Measurements from ENCODE around the gene GLT1D1.

Gene GLT1D1

DNA sequence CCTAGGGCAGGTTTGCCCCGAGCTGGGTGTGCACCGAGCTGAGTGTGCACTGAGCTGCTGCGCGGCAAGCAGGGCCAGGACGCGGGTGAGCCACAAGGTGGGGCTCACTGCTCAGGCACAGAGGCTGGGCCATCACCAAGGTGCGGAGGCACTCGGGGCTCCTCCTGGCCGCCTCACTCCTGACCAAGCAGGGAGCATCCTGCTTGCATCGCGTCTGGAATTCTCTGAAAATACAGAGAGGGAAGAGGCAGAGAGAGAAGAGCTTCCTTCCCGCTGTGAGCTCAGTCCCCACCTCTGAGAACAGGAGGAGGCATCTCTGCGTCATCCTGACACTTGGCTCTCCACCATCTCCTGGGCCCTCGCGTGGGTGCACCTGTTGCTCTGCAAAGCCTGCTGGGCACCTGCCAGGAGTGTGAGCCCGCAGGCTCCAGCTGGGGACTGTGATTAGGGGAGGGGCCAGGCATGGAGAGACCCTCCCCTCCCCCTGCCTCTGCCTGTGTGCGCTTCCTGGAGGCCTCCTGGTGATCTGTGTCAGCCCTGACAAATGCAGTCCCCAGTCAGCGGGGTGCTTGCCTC, 116.3 kb downstream of the GLT1D1 start:
- peak; percentile 35 for DNase-seq

DNA sequence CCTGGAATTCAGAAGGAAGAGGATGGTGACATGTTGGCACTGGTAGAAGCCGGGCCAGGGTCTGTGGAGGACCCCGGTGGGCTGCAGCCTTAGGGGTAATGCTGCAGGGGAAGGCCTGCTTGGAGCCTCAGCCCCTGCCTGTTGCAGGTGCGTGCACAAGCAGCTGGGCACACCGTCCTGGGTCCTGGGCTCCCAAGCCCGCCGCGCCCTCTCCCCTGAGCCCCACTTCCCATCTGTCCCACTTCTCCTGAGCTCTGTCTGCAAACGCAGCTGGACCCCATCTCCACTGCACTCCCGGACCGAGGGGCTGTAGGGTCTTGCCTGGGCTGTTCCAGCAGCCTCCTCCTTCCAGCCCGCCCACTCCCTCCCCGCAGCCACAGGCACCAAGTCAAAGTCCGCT, 116.8 kb downstream of the GLT1D1 start:
- DNase-seq, result no peak

DNA sequence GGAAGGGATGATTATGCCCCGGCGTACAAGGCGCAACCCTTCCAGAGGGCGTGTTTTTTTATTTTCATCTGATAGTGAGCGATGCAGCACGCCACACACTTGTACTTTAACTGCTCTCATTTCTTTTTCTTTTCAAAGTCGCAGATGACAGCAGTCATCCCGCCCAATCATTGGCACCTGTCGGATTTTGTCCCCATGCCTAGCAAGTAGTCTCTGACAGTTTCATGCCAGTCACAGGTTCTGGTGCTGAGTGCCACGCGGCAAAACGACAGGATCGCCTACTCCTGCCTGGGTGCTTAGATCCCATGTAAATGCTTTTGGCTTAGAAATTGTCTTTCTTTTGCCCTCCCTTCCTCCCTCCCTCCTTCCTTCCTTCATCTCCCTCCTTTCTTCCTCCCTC, 117.7 kb downstream of the GLT1D1 start:
- no peak for DNase-seq

DNA sequence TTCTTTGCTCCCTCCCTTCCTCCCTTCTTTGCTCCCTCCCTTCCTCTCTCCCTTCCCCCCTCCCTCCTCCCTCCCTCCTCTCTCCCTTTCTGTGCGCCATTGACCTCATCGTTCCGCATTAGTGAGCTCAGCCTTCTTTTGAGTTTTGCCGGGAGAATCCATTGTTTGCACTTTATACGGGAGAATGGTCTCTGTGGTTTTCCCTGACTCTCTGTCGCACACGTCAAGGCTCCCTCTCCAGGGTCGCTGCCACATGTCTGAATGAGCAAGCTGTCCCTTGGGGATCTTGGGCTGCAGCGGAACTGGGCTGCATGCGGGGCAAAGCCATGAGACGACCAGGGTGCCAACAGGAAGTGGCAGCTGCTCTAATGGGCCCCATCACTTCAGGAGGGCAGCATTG, 118.5 kb downstream of the GLT1D1 start:
- no peak for DNase-seq

DNA sequence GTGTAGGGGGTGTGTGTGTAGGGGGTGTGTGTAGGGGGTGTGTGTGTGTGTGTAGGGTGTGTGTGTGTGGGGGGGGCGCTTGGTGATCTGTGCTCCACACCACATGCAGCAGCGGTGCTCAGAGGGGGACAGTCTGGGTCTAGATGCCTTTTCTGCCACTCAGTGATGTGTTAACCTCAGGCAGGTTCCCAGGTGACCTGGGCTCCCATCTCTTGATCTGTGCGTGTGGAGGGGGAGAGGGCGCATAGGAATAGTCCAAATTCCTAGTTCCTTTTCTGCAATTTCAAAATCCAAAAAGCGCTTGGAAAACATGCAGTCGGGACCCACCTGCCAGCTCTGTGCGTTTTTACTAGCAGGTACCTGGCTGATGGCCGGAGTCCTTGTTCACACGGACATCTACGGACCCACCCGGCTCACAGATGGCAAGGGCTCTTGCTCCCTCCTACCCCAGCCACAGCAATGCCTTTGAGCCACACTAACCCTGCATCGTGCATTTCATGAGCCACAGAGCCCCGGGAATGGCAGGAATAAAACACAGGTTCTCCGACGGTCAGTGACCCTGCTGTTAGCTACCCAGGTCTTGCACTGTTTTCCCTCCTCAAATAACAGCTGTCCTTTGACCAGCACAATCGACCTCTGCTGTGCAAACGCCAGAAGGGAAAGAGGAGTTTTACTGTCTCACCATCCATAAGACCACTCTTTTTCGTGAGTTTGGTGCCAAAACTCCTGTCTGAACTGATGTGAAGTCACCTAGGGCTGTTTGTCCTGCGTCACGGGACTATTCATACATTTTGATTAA, 120.8 kb downstream of the GLT1D1 start:
- DNase-seq, result no peak

DNA sequence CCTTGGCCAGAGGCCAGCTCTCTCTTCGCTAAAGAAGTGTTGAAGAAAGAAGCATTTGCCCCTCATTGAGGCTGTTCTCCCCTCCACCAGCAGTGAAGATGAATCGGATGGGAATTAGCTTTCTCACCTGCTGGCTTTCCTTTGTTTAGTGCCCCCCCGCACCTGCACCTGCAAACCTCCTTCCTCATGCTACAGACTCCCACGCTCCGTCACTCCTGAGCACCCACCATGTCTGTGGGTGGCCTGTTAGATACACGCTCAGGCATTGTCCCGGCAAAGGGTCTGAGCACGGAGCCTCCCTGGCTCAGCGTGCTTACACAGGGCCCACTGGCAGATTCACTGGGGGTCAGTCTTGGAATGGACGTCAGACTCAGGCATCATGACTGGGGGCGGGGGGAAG, 121.6 kb downstream of the GLT1D1 start:
- no peak for DNase-seq

DNA sequence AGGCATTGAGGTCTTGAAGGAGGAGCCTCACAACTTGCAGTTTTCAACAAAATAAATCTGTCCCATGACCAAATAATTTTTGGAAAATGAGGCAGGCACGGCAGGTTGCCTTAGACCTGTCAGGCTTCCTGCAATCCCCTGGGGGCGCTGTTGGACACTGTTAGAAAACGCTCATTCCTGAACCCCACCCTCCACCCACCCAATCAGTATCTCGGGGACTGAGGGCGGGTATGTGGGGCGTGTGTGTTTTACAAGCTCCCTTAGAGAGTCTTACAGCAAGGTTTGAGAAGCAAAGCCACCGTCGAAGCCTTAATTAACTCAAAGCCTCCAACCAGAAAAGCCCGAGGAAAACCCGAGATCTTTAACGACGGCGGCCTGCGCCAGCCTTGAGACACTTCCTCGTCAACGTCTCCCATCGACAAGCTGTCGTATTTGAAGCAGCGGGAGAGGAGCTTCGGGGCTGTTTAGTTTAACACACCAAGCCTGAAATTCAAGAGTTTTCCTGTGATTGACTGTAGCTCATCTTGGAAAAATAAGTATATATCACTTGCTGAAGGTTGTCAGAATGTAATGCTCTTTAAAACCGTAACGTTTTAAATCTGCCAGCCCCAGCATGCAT, 123.0 kb downstream of the GLT1D1 start:
- DNase-seq, result peak; percentile 56

DNA sequence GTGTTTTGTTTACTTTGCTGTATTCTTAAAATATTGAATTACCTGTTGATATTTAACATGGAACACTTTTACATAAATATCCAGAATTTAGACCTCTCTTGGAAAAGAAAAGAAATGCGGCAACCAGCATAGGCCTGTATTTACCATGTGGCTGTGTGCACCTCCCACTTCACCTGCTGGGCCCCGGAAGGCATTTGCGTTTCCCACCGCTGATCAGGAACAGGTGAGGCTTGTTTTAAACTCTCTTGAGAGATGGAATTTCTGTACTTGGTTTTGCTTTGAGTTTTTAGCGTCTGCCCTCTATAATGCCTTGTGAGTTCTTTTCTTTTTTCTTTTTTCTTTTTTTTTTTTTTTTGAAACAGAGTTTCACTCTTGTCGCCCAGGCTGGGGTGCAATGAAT, 124.2 kb downstream of the GLT1D1 start:
- no peak for DNase-seq

DNA sequence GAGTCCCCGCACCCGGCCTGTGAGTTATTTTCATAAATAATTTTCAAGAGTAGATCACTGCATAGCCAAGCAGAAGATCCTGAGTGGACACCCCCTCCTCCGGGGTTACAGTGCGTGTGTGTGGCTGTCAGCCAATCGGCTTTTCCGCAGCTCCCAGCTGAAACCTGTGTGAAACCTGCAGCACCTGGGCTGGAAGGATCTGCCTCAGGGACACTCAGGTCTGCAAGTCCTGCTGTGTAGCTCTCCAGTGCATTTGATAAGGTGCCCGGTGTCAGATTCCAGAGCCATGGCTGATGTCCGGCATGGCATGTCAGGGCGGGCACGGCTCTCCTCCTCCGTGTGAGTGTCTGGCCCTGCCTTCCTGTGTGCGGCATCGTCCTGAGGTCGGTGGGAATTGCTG, 124.8 kb downstream of the GLT1D1 start:
- DNase-seq, result no peak

DNA sequence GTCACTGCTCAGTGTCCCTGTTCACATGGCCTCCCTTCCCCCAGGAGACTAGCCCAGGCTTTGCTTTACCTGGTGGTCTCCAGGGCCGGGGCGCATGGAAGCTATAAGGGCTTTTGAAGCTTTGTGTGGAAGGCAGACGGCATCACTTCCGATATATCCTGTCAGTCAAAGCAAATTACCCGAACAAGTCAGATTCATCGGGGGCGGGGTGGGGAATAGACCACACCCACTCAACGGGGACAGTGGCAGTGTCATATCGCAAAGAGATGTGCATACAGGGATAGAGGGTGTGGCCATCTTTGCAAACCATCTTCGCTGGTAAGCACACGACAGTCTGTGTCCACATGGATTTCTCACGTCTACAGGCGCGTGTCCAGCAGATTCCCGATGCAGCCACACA, 127.3 kb downstream of the GLT1D1 start:
- DNase-seq, result no peak

DNA sequence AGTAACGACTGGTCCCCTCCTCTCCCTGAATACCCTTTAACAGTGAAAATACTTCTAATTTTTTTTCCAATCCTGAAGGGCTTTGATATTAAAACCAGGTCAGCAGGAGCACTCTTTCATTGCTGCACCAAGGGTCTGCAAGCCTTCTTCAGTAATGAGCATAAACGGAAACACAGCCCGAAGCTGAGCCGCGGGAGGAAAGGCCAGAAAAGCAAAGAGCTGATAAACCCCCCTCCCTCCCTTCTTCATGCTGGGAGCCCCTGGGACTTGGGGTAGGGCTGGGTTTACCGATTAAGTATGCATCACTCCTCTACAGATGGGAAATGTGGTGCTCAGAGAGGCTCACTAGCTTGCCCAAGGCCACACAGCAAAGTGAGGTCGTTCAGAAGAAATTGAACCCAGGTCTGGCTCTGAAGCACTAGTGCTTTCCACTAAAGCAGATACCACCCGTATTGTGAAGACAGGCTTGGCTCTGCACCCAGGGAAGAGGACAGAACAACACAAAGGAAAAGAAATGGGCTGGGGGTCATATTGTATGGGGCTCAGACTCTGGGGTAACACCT, 128.8 kb downstream of the GLT1D1 start:
- no peak for DNase-seq

DNA sequence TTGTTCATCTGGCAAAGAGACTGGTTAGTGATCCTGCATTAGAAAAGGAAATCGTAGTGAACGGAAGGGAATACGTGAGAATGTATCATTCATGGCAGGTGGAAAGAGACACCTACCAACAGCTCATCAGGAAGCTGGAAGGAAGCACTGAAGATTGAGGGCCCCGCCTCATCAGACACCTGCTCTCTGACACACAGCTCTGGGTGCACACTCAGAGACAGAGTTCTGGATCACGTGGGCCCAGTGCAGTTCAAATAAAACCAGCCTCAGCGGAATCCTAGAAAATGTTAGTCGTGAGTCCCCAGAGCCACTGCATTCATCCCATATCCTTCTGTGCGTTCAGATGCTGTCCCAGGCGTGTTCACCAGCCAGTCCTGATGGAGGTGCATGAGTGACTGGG, 129.7 kb downstream of the GLT1D1 start:
- no peak for DNase-seq

DNA sequence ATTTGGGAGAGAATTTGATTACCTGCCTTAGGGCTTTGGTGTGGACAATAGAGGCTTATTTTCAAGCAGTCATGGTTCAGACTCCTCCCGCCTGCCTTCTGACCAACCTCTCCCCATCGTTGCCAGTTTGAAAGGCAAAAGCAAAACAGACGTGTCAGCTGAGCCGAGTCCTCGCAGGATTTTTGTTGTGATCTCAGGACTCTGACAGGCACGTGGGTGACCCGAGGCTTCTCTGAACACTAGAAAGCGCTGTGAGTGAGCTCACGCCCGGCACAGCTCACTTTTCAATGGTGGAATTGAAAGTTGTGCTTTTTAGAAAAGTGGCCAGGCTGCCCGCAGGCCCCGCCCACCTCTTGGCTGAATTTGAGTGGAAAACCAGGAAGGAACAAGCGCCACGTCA, 130.1 kb downstream of the GLT1D1 start:
- no peak for DNase-seq

DNA sequence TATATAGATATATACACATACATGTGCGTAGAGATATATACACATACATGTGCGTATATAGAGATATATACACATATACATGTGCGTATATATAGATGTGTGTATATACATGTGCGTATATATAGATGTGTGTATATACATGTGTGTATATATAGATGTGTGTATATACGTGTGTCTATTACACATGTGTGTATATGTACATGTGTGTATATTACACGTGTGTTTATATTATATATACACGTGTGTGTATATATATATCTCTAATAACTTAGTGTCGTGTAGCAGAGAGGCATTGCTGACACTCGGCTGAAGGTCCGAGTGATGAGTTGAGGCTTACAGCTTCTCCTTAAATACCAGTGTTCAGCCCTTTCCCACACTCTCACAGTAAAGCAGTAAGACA, 133.7 kb downstream of the GLT1D1 start:
- DNase-seq, result no peak

DNA sequence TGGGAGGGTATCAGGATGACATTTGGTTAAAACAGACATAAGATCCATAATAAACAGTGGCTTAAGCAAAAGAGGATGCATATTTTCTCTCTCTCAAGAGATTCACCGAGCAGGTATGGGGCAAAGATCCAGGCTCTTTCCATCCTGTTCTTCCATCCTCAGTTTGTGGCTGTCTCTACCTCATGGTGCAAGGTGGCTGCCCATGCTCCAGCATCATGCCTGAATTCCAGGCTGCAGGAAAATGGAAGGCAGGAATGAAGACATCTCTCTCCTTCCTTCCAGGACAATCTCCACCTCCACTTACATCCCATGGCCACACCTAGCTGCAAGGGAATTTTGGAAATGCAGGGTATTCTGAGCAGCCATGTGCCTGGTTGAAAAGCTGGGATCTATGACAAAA, 136.0 kb downstream of the GLT1D1 start:
- no peak for DNase-seq

DNA sequence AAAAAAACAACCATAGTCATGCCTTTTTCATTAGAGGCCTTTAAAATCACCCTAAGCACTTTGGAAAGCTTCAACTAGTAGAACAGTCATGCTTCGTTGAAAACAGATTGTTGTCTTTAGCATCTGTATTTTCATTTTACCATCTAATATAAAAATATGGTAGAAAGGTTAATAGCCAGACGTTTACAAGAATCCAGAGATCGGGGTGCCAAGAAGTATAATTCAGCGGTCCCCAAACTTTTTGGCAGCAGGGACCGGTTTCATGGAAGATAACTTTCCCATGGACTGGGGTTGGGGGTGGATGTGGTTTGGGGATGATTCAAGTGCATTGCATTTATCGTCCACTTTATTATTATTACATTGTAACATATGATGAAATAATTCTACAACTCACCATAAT, 138.4 kb downstream of the GLT1D1 start:
- DNase-seq, result no peak

DNA sequence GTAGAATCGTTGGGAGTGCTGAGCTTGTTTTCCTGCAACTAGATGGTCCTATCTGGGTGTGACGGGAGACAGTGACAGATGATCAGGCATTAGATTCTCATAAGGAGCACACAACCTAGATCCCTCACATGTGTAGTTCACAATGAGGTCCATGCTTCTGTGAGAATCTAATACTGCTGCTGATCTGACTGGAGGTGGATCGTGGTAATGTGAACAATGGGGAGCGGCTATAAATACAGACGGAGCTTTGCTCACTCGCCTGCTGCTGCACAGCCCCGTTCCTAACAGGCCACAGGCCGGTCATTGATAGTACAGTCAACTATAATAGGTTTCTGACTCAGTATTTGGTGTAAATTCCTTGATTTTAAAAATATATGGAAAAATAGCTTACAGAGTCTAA, 138.8 kb downstream of the GLT1D1 start:
- no peak for DNase-seq

DNA sequence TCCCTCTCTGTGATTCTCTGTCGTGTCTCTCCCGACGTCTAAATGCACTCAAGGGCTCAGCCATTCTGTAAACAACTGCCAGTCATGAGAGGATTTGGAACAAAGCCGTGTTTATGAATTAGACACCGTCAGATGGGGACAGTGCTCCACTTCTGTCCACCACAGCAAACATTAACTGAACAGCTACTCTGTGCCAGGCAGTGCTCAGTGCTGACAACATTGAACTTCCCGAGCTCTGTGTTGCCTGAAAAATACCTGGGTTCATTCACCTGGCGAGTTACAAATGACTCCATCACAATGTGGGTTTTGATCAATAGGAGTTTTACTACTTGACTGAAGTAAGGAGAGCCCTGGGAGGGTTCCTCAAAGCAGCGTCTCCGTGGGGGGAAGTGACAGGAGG, 139.3 kb downstream of the GLT1D1 start:
- DNase-seq, result no peak

DNA sequence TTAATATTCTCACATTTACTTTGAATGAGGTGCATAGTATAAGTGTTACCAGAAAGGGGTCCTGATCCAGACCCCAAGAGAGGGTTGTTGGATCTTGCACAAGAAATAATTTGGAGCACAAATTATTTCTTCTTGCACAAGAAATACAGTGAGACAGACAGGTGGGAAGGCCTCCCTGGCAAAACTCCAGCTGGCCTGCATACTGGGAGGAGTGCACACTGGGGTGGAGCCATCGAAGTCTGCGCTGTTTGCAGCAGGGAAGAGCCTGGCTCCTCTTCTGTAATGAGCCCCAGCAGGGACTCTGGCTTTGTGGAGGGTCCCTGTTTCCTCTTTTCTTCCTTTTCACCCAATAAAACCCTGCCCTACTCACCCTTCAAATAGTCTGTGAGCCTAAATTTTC, 141.6 kb downstream of the GLT1D1 start:
- no peak for DNase-seq

DNA sequence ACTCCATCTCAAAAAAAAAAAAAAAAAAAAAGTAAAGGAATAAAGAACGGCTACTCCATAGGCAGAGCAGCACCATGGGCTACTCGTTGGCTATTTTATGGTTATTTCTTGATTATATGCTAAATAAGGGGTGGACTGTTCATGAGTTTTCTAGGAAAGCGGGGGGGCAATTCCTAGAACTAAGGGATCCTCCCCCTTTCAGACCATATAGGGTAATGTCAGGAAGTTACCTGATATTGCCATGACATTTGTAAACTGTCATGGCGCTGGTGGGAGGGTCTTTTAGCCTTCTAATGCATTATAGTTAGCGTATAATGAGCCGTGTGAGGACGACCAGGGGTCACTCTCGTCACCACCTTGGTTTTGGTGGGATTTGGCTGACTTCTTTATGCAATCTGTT, 142.3 kb downstream of the GLT1D1 start:
- DNase-seq, result no peak

DNA sequence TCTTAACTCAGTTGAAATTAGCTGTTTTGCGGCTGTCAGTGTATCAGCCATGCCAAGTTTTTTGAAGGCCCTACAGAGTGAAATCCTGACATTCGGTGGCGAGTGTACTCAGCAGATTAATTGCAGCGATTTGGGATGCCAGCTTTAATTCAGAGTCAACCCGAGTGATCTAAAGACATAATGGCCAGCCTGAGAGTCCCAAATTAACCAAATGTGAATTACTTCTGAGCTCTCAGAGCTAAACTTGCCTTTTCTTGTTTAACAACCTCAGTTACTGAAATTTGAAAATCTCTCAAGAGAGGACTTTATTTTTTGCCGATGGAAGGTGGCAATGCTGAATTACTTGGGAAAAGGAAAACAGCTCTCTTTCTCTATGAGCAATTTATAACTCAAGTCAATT, 148.5 kb downstream of the GLT1D1 start:
- DNase-seq, result no peak

DNA sequence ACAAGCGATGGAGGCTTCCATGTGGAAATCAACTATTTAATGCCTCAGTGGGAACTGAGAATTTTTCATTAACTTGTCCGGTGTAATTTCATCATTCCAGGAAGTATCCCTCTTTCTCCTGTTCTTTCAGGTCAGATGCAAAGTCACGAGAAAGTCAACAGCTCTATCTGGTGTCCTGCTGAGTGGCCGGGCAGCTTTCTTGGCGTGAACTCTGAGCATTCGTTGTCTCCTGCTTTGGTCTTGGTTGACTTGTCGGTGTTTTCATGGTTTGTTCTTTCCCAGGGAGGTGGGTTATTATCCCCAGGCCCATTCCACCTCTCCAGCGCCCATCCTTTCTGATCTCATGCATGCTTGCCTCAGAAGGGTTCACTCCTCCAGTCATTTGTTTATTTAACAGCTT, 149.1 kb downstream of the GLT1D1 start:
- no peak for DNase-seq

DNA sequence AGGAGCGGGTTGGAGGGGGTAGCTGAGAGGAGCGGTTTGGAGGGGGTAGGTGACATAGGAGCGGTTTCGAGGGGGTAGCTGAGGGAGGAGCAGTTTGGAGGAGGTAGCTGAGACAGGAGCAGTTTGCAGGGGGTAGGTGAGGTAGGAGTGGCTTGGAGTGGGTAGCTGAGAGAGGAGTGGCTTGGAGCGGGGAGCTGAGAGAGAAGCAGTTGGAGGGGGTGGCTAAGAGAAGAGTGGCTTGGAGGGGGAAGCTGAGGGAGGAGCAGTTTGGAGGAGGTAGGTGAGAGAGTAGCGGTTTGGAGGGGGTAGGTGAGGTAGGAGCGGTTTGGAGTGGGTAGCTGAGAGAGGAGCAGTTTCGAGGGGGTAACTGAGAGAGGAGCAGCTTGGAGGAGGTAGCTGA, 152.1 kb downstream of the GLT1D1 start:
- no peak for DNase-seq

DNA sequence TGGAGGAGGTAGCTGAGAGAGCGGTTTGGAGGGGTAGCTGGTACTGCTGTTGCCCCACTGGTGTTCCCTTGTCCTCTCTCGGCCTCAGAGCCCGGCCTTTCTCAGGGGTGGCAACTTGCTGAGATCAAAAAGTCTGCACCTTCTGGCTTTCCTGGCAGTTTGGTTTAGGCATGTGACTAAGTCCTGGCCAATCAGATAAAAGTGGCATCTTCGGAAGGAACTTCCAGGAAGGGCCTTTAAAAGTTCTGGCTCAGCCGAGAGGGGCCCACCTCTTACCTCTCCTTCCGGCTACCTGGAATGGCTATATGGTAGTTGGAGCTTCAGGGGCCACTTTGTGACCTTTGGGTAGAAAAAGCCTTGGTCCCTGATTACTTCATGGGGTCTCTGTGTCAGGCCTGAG, 152.6 kb downstream of the GLT1D1 start:
- no peak for DNase-seq

Measured in stimulated activated CD8-positive, alpha-beta memory T cell treated with anti-CD3 and anti-CD28 coated beads, Interleukin-4, amount 100 ng/mL, for 48 hours (primary cell).